ENCODE results near the gene CASP9.
A peak's percentile ranks its signal among the peaks of the same experiment; 100 is the strongest.

The CASP9 gene

GRCh38 chr1:15524021-15524282, at the start of gene CASP9:
Gene CASP9 (minus strand): TSS chr1:15524215. CDS start chr1:15524200, 15 bp downstream.
- Mint-ChIP-seq H3K9me3 (no peaks in the 10 kb centered on the region), H3K36me3 (peaks cover 4 to 10% of the 10 kb centered on the region in 2 donors), H3K27me3 (no peaks in the 10 kb centered on the region), H3K4me1 (peaks cover 27 to 49% of the 10 kb centered on the region in 2 donors), H3K27ac (peak within 1 kb of the TSS; percentile 99), H3K4me3 (peak within 1 kb of the TSS; percentile 87 to 92)
- DNase-seq (no peak), ATAC-seq (replicated peaks) (no peak)

DNA sequence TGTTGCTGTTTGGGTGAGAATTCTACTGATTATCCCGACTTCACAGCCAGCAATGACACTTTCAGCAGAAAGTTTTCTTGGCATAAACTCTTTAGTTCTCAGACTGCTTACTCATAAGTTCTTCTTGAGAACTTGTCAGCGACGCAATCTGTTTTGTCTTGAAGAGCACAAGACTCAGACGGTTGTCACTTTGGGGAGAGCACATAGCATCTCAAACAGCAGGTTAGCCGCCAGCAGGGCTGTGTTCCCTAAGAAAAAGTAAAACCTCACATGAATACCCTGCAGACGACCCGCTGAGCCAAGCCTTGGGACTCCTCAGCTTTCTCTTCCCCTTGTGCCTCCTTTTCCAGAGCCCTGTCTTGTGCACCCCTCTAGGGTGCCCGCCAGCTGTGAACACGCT, 49.5 kb upstream of the CASP9 start:
- ATAC-seq (replicated peaks) (no peak), DNase-seq (no peak)
- H3K27ac Mint-ChIP-seq: peak overlapping the region; percentile 76
- H3K4me3 Mint-ChIP-seq: peak overlapping the region in 1 of 2 donors; percentile 25
- H3K27me3 Mint-ChIP-seq: no peaks in the 10 kb centered on the region
- H3K4me1 Mint-ChIP-seq: peaks cover 16 to 32% of the 10 kb centered on the region in 2 donors
- H3K9me3 Mint-ChIP-seq: no peaks in the 10 kb centered on the region
- H3K36me3 Mint-ChIP-seq: peaks cover 16 to 32% of the 10 kb centered on the region in 2 donors

DNA sequence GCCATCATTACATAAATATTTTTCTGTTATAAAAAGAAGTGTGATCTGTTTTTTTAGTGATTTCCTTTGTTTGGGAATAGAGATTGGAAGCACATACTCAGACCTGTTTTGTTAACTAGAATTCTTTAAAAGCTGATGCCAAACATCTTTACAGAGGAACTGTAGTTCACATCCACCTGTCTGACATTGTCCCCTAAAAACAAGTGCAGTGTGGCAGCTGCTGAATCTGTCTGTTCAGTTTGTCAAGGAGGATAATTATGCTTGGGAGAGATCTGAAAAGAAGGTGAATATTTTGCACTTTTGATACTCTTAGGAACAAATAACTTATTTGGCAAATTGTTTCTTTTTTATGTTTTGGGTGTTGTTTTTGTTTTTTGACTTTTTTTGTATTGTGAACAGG, 47.3 kb upstream of the CASP9 start:
- peak overlapping the region; percentile 88 for H3K27ac Mint-ChIP-seq
- DNase-seq: no peak

GRCh38 chr1:15570861-15571260, 46.8 kb upstream of the CASP9 start:
- H3K4me1 Mint-ChIP-seq: peaks cover 15 to 38% of the 10 kb centered on the region in 2 donors
- no peaks in the 10 kb centered on the region for H3K27me3 Mint-ChIP-seq
- DNase-seq: no peak
- no peaks in the 10 kb centered on the region for H3K9me3 Mint-ChIP-seq
- ATAC-seq (replicated peaks): no peak
- no peak overlapping the region for H3K27ac Mint-ChIP-seq
- H3K36me3 Mint-ChIP-seq: peaks cover 19 to 46% of the 10 kb centered on the region in 2 donors
- H3K4me3 Mint-ChIP-seq: no peak overlapping the region

More for the DNA sequence above, 47.3 kb upstream of the CASP9 start:
- Mint-ChIP-seq H3K36me3 (peaks cover 17 to 42% of the 10 kb centered on the region in 2 donors), H3K27me3 (no peaks in the 10 kb centered on the region), H3K9me3 (no peaks in the 10 kb centered on the region), H3K4me3 (peak overlapping the region in 1 of 2 donors; percentile 25), H3K4me1 (peaks cover 15 to 34% of the 10 kb centered on the region in 2 donors)
- ATAC-seq (replicated peaks): no peak

DNA sequence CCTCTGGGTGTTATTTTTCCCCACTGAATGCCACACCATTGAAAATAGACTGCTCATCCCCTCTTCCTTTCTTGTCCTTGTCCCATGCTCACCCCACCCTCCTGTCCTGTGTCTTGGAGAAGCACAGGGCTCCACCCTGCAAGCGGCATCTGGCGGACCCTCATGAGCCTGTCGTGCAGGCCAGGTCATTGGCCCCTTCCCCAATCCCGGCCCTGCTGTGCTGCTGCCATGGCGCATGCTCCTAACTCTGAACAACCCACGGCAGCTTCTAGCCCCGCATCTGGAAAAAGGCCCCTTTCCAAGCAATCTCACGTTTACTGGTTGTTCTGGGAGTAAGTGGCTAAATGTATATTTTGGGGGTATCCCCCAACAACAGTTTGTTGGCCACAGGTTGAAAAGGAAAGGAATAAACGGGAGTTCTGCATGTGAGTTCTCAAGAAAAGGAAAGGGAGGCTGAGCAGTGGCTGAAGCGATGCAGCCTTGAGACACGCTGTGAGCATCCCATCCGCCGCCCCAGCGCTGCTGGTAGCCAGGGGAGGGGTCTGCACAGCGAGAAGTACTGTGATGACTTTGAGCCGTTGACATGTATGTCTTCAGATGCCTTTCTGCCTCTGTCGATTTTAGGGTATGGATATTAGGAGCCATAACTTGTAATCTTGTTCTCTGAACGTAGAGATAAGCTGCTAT, 44.5 kb upstream of the CASP9 start:
- H3K36me3 Mint-ChIP-seq: peaks cover 30 to 52% of the 10 kb centered on the region in 2 donors
- peak overlapping the region; percentile 49 for H3K27ac Mint-ChIP-seq
- no peaks in the 10 kb centered on the region for H3K9me3 Mint-ChIP-seq
- ATAC-seq (replicated peaks) (no peak), DNase-seq (no peak)
- H3K4me3 Mint-ChIP-seq: no peak overlapping the region
- H3K27me3 Mint-ChIP-seq: no peaks in the 10 kb centered on the region
- peaks cover 18 to 54% of the 10 kb centered on the region in 2 donors for H3K4me1 Mint-ChIP-seq

- ATAC-seq (replicated peaks) (no peak), DNase-seq (no peak)
- H3K4me3 Mint-ChIP-seq: no peak overlapping the region
- H3K36me3 Mint-ChIP-seq: peaks cover 30% of the 10 kb centered on the region in 2 donors
- no peak overlapping the region for H3K27ac Mint-ChIP-seq
- H3K27me3 Mint-ChIP-seq: no peaks in the 10 kb centered on the region
- H3K4me1 Mint-ChIP-seq: peaks cover 10 to 25% of the 10 kb centered on the region in 2 donors
- H3K9me3 Mint-ChIP-seq: no peaks in the 10 kb centered on the region
Measured at GRCh38 chr1:15559189-15559810, 35.3 kb upstream of the CASP9 start.

- H3K9me3 Mint-ChIP-seq: no peaks in the 10 kb centered on the region
- DNase-seq (no peak), ATAC-seq (replicated peaks) (no peak)
- H3K4me3 Mint-ChIP-seq: no peak overlapping the region
- H3K4me1 Mint-ChIP-seq: peaks cover 4 to 17% of the 10 kb centered on the region in 2 donors
- H3K27me3 Mint-ChIP-seq: no peaks in the 10 kb centered on the region
- peaks cover 25% of the 10 kb centered on the region in 2 donors for H3K36me3 Mint-ChIP-seq
- H3K27ac Mint-ChIP-seq: no peak overlapping the region
Measured at GRCh38 chr1:15558516-15558915, 34.5 kb upstream of the CASP9 start.

- H3K36me3 Mint-ChIP-seq: peaks cover 24 to 29% of the 10 kb centered on the region in 2 donors
- DNase-seq: no peak
- H3K27ac Mint-ChIP-seq: peak overlapping the region; percentile 47
- peaks cover 2 to 8% of the 10 kb centered on the region in 2 donors for H3K4me1 Mint-ChIP-seq
- H3K9me3 Mint-ChIP-seq: no peaks in the 10 kb centered on the region
- no peak for ATAC-seq (replicated peaks)
- no peaks in the 10 kb centered on the region for H3K27me3 Mint-ChIP-seq
- H3K4me3 Mint-ChIP-seq: no peak overlapping the region
Measured at GRCh38 chr1:15557594-15557993, 33.6 kb upstream of the CASP9 start.

DNA sequence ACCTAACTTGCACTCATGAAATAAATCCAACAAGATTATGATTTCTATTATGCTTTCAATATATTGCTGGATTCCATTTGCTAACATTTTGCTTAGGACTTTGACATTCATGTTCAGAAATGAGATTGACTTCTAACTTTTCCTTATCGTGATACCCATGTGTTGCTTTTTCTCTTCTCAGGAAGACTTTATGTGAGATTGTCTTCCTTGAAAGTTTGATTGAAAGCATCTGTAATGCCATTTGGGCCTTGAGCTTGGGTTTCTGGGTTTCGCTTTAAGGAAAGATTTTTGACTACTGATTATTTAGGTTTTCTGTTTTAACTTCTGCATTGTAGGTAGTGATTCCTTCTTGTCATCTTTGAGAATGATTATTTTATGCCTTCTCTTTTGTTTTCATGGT, 33.0 kb upstream of the CASP9 start:
- Mint-ChIP-seq H3K36me3 (peaks cover 18 to 24% of the 10 kb centered on the region in 2 donors), H3K27ac (no peak overlapping the region), H3K4me3 (no peak overlapping the region), H3K4me1 (peaks cover 2% of the 10 kb centered on the region in 2 donors), H3K27me3 (no peaks in the 10 kb centered on the region), H3K9me3 (no peaks in the 10 kb centered on the region)
- ATAC-seq (replicated peaks) (no peak), DNase-seq (no peak)

DNA sequence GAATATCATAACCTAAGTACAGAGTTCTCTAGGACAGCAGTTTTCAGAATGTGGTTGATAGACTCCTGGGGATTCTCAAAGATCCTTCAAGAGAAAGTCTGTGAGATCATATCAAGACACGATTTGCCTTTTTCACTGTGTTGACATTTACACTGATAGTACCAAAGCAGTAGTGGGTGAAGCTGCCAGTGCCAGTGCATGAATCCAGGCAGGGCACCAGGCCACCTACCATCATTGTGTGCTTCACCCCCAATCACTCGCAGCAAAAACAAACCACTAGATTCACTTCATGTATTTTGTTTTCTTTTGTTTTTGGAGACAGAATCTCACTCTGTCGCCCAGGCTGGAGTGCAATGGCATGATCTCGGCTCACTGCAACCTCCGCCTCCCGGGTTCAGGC, 26.6 kb upstream of the CASP9 start:
- ATAC-seq (replicated peaks): peak; percentile 43 to 68
- DNase-seq: no peak
- Mint-ChIP-seq H3K36me3 (peaks cover 21 to 26% of the 10 kb centered on the region in 2 donors), H3K27ac (no peak overlapping the region), H3K4me3 (no peak overlapping the region), H3K4me1 (peaks cover 2 to 11% of the 10 kb centered on the region in 2 donors), H3K9me3 (no peaks in the 10 kb centered on the region), H3K27me3 (no peaks in the 10 kb centered on the region)

DNA sequence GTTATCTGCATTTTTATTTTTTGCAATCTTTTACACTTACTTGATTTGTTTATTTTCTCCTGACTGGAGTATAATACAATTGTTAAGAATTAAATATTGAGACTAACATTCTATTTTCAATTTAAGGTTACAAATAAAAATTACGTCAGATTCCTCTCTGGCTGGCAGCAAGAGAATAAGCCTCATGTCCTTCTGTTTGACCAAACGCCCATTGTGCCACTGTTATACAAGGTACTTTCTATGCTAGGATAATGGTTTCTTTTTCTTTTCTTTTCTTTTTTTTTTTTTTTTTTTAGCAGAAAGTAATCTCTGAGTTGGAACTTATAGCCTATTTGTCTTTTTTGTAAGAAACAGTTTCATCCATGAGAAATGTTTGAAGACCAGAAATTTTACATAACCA, 22.6 kb upstream of the CASP9 start:
- no peak for DNase-seq
- no peaks in the 10 kb centered on the region for H3K27me3 Mint-ChIP-seq
- H3K36me3 Mint-ChIP-seq: peaks cover 29 to 45% of the 10 kb centered on the region in 2 donors
- ATAC-seq (replicated peaks): no peak
- H3K4me1 Mint-ChIP-seq: peaks cover 2 to 11% of the 10 kb centered on the region in 2 donors
- no peak overlapping the region for H3K4me3 Mint-ChIP-seq
- H3K9me3 Mint-ChIP-seq: no peaks in the 10 kb centered on the region
- no peak overlapping the region for H3K27ac Mint-ChIP-seq

- H3K4me1 Mint-ChIP-seq: peaks cover 0 to 3% of the 10 kb centered on the region in 2 donors
- H3K27me3 Mint-ChIP-seq: no peaks in the 10 kb centered on the region
- H3K4me3 Mint-ChIP-seq: no peak overlapping the region
- H3K9me3 Mint-ChIP-seq: no peaks in the 10 kb centered on the region
- H3K27ac Mint-ChIP-seq: no peak overlapping the region
- no peak for ATAC-seq (replicated peaks)
- no peak for DNase-seq
- H3K36me3 Mint-ChIP-seq: peaks cover 26 to 45% of the 10 kb centered on the region in 2 donors
Measured at GRCh38 chr1:15543589-15544568, 19.9 kb upstream of the CASP9 start.

- Mint-ChIP-seq H3K4me1 (peaks cover 0 to 6% of the 10 kb centered on the region in 2 donors), H3K4me3 (no peak overlapping the region), H3K27me3 (no peaks in the 10 kb centered on the region), H3K36me3 (peaks cover 28 to 48% of the 10 kb centered on the region in 2 donors), H3K9me3 (no peaks in the 10 kb centered on the region), H3K27ac (no peak overlapping the region)
- ATAC-seq (replicated peaks): no peak
- DNase-seq: no peak
Measured at GRCh38 chr1:15543251-15543588, 19.2 kb upstream of the CASP9 start.

GRCh38 chr1:15542388-15543250, 18.6 kb upstream of the CASP9 start:
- Mint-ChIP-seq H3K27me3 (no peaks in the 10 kb centered on the region), H3K9me3 (no peaks in the 10 kb centered on the region), H3K27ac (no peak overlapping the region), H3K4me1 (peaks cover 0 to 6% of the 10 kb centered on the region in 2 donors), H3K4me3 (no peak overlapping the region), H3K36me3 (peaks cover 23 to 42% of the 10 kb centered on the region in 2 donors)
- DNase-seq (no peak), ATAC-seq (replicated peaks) (no peak)

Data from stimulated activated naive B cell treated with anti-CD40 and anti-IgM and Interleukin-4, amounts not matched to agents 10 μg/mL and 1 μg/mL and 100 μg/mL, for 72 hours (primary cell).